ENCODE results near the gene SIRT7.

SIRT7 gene

DNA sequence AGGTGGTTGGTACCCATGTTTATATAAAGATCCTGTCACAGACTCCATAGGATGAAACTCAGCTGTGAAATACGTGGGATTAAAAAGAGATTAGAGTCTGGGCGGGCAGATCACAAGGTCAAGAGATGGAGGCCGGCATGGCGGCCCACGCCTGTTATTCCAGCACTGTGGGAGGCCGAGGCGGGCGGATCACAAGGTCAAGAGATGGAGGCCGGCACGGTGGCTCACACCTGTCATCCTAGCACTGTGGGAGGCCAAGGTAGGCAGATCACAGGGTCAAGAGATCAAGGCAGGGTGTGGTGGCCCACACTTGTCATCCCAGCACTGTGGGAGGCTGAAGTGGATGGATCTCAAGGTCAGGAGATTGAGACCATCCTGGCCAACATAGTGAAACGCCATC lies 22.6 kb downstream of the SIRT7 start:
- H4K20me1 ChIP-seq (ENCODE audit: insufficient read depth, low read length) = no peaks in the 10 kb centered on the region
- H3K4me3 ChIP-seq (ENCODE audit: low read length) = no peak overlapping the region
- no peak overlapping the region for H3K27ac ChIP-seq (ENCODE audit: low read length)
- no peak overlapping the region for H3K9ac ChIP-seq (ENCODE audit: low read length)
- no peaks in the 10 kb centered on the region for H3K27me3 ChIP-seq (ENCODE audit: low read depth, low read length)
- no peaks in the 10 kb centered on the region for H3K9me3 ChIP-seq (ENCODE audit: insufficient read depth, low read length)
- H3K36me3 ChIP-seq (replicated peaks; ENCODE audit: low read depth, low read length) = peaks cover 31% of the 10 kb centered on the region
- H3K4me1 ChIP-seq (ENCODE audit: low read length) = peaks cover 4% of the 10 kb centered on the region
- TF ChIP-seq, protein P1, sequence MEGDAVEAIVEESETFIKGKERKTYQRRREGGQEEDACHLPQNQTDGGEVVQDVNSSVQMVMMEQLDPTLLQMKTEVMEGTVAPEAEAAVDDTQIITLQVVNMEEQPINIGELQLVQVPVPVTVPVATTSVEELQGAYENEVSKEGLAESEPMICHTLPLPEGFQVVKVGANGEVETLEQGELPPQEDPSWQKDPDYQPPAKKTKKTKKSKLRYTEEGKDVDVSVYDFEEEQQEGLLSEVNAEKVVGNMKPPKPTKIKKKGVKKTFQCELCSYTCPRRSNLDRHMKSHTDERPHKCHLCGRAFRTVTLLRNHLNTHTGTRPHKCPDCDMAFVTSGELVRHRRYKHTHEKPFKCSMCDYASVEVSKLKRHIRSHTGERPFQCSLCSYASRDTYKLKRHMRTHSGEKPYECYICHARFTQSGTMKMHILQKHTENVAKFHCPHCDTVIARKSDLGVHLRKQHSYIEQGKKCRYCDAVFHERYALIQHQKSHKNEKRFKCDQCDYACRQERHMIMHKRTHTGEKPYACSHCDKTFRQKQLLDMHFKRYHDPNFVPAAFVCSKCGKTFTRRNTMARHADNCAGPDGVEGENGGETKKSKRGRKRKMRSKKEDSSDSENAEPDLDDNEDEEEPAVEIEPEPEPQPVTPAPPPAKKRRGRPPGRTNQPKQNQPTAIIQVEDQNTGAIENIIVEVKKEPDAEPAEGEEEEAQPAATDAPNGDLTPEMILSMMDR (IDR thresholded peaks at IDR 0.05; ENCODE audit: low read depth, low read length) = no peak
- no peak for TF ChIP-seq EZH2phosphoT487 (IDR thresholded peaks at IDR 0.05; ENCODE audit: low read depth)
- H2AFZ ChIP-seq (ENCODE audit: low read depth, low read length) = no peak overlapping the region
- H3K4me2 ChIP-seq (ENCODE audit: low read length) = no peak overlapping the region
- H3K79me2 ChIP-seq (ENCODE audit: low read length) = peaks cover 32% of the 10 kb centered on the region

DNA sequence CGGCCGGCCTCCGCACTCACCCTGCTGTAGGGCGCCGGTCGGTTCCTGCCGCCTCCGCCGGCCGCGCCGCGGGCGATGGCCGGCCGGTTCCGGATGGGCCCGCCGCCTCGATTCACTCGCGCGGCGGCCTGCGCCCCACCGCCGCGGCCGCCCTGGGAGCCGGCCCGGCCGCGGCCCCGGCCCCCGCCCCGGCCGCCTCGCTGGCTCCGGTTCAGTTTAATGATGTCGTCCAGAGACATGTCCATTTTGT lies 26.7 kb downstream of the SIRT7 start:
- H3K4me2 ChIP-seq (ENCODE audit: low read length) = peak overlapping the region; percentile 94
- H3K36me3 ChIP-seq (replicated peaks; ENCODE audit: low read depth, low read length) = peaks cover 47% of the 10 kb centered on the region
- H3K9me3 ChIP-seq (ENCODE audit: insufficient read depth, low read length) = no peaks in the 10 kb centered on the region
- H4K20me1 ChIP-seq (ENCODE audit: insufficient read depth, low read length) = no peaks in the 10 kb centered on the region
- H2AFZ ChIP-seq (ENCODE audit: low read depth, low read length) = no peak overlapping the region
- H3K4me1 ChIP-seq (ENCODE audit: low read length) = peaks cover 11% of the 10 kb centered on the region
- peak overlapping the region; percentile 99 for H3K4me3 ChIP-seq (ENCODE audit: low read length)
- peak overlapping the region; percentile 98 for H3K9ac ChIP-seq (ENCODE audit: low read length)
- H3K27me3 ChIP-seq (ENCODE audit: low read depth, low read length) = no peaks in the 10 kb centered on the region
- TF ChIP-seq, protein P1 (IDR thresholded peaks at IDR 0.05; ENCODE audit: low read depth, low read length) = no peak
- no peak for TF ChIP-seq EZH2phosphoT487 (IDR thresholded peaks at IDR 0.05; ENCODE audit: low read depth)
- H3K27ac ChIP-seq (ENCODE audit: low read length) = peak overlapping the region; percentile 52
- peaks cover 70% of the 10 kb centered on the region for H3K79me2 ChIP-seq (ENCODE audit: low read length)

DNA sequence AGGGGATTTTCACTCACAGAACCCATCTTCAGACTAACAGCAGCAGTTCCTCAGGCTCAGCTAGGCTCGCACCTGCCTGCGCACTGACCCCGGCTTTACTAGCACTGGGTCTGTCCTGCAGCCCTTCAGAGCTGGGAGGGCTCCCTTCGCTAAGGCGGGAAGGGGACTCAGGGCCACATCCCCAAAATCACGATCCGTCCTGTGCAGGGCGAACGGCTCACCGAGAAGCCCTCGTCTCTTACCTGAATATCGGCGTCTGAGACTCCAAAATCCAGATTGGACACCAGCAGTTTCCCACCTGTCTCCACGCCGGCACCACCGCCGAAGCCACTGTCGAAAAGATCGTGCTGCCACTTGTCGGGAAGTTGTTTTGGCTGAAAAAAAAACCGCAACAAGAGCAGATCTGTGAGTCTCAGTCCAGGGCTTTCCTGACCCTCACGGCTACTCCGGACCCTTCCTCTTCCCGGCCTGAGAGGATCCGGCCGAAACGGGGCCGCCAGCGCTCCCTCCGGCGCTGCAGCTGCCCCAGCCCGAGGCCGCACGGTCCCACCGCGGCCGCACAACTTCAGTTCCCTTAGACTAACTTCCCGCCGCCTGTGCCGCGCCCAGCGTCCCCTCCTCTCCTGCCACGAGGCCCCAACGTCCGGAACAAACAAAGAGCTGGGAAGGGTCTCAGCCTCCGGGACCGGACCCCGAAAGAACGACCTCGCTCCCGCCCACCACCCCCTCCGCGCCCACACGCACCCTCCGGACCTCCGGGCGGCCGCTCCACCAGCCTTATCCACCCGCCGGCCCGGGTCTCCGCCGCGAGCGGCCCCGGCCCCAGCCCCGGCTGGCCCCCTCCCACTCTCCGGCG lies 27.3 kb downstream of the SIRT7 start:
- peaks cover 74% of the 10 kb centered on the region for H3K79me2 ChIP-seq (ENCODE audit: low read length)
- H4K20me1 ChIP-seq (ENCODE audit: insufficient read depth, low read length) = 0 out of 2 replicates have a peak, but pooled peaks cover under 1% of the 10 kb centered on the region
- H3K9me3 ChIP-seq (ENCODE audit: insufficient read depth, low read length) = no peaks in the 10 kb centered on the region
- H3K27me3 ChIP-seq (ENCODE audit: low read depth, low read length) = no peaks in the 10 kb centered on the region
- H2AFZ ChIP-seq (ENCODE audit: low read depth, low read length) = no peak overlapping the region
- peak overlapping the region; percentile 94 for H3K4me2 ChIP-seq (ENCODE audit: low read length)
- peak overlapping the region; percentile 98 for H3K9ac ChIP-seq (ENCODE audit: low read length)
- TF ChIP-seq, protein P1 (IDR thresholded peaks at IDR 0.05; ENCODE audit: low read depth, low read length) = no peak
- no peak for TF ChIP-seq EZH2phosphoT487 (IDR thresholded peaks at IDR 0.05; ENCODE audit: low read depth)
- peaks cover 11% of the 10 kb centered on the region for H3K4me1 ChIP-seq (ENCODE audit: low read length)
- H3K27ac ChIP-seq (ENCODE audit: low read length) = peak overlapping the region; percentile 52
- peak overlapping the region; percentile 99 for H3K4me3 ChIP-seq (ENCODE audit: low read length)
- H3K36me3 ChIP-seq (replicated peaks; ENCODE audit: low read depth, low read length) = peaks cover 51% of the 10 kb centered on the region

DNA sequence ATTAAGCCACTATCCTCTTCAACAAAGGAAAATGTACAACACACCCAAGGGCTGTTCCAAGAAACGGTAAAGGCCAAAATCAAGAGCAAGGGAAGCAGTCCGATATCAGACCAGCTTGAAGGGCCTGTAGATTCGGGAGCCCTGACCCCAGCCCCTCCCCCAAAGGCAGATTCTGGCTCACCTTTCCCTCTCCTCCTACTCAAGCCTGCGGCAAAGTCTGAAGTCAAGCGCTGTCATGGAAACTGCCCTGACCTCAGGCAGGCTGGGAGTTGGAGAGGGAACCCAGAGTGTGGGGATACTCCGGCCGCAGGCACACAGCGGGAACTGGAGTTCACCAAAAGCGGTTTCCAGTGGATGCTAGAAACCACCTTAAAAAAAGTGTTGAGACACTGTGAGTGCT lies 28.4 kb downstream of the SIRT7 start:
- no peaks in the 10 kb centered on the region for H3K9me3 ChIP-seq (ENCODE audit: insufficient read depth, low read length)
- H3K9ac ChIP-seq (ENCODE audit: low read length) = no peak overlapping the region
- no peak overlapping the region for H2AFZ ChIP-seq (ENCODE audit: low read depth, low read length)
- no peak overlapping the region for H3K27ac ChIP-seq (ENCODE audit: low read length)
- 0 out of 2 replicates have a peak, but pooled peaks cover 3% of the 10 kb centered on the region for H4K20me1 ChIP-seq (ENCODE audit: insufficient read depth, low read length)
- TF ChIP-seq EZH2phosphoT487 (IDR thresholded peaks at IDR 0.05; ENCODE audit: low read depth) = no peak
- H3K36me3 ChIP-seq (replicated peaks; ENCODE audit: low read depth, low read length) = peaks cover 57% of the 10 kb centered on the region
- H3K4me3 ChIP-seq (ENCODE audit: low read length) = 0 out of 2 replicates have a peak overlapping the region, but pooled peaks have one; percentile 99
- no peaks in the 10 kb centered on the region for H3K27me3 ChIP-seq (ENCODE audit: low read depth, low read length)
- peaks cover 11% of the 10 kb centered on the region for H3K4me1 ChIP-seq (ENCODE audit: low read length)
- peaks cover 78% of the 10 kb centered on the region for H3K79me2 ChIP-seq (ENCODE audit: low read length)
- peak overlapping the region; percentile 94 for H3K4me2 ChIP-seq (ENCODE audit: low read length)

Measured in OCI-LY3 (cell line).